Midbrain (tissue), 1 donor: Measurements from ENCODE around the gene PLCL1.

Experiments used
- DNase-seq: peaks from one replicate; lab custom pipeline; 2025; lab: John Stamatoyannopoulos, UW

The PLCL1 gene

GRCh38 chr2:197926673-197927072 lies 122.3 kb downstream of the PLCL1 start:
- no peak for DNase-seq

GRCh38 chr2:197927994-197928393 lies 123.6 kb downstream of the PLCL1 start:
- DNase-seq: no peak

- no peak for DNase-seq
These were observed 124.9 kb downstream of the PLCL1 start for GRCh38 chr2:197929008-197929885.

- no peak for DNase-seq
These were observed 125.5 kb downstream of the PLCL1 start for GRCh38 chr2:197929886-197930227.

GRCh38 chr2:197930570-197931278 lies 126.3 kb downstream of the PLCL1 start:
- no peak for DNase-seq

- no peak for DNase-seq
These were observed 127.4 kb downstream of the PLCL1 start for GRCh38 chr2:197931661-197932312.

GRCh38 chr2:197932374-197932773 lies 128.0 kb downstream of the PLCL1 start:
- no peak for DNase-seq

GRCh38 chr2:197934261-197934933 lies 130.0 kb downstream of the PLCL1 start:
- DNase-seq: no peak

GRCh38 chr2:197934934-197935289 lies 130.5 kb downstream of the PLCL1 start:
- no peak for DNase-seq

GRCh38 chr2:197937814-197938213 lies 133.4 kb downstream of the PLCL1 start:
- DNase-seq: no peak

GRCh38 chr2:197938555-197938954 lies 134.2 kb downstream of the PLCL1 start:
- DNase-seq: no peak

GRCh38 chr2:197939787-197940186 lies 135.4 kb downstream of the PLCL1 start:
- no peak for DNase-seq

- no peak for DNase-seq
These were observed 136.0 kb downstream of the PLCL1 start for GRCh38 chr2:197940382-197940781.

- DNase-seq: no peak
These were observed 137.3 kb downstream of the PLCL1 start for GRCh38 chr2:197941715-197942114.

- DNase-seq: no peak
These were observed 139.3 kb downstream of the PLCL1 start for GRCh38 chr2:197943731-197944130.

GRCh38 chr2:197944416-197945096 lies 140.2 kb downstream of the PLCL1 start:
- DNase-seq: no peak

- no peak for DNase-seq
These were observed 142.2 kb downstream of the PLCL1 start for GRCh38 chr2:197946562-197946961.

- no peak for DNase-seq
These were observed 142.9 kb downstream of the PLCL1 start for GRCh38 chr2:197947219-197947757.

- DNase-seq: no peak
These were observed 144.8 kb downstream of the PLCL1 start for GRCh38 chr2:197949224-197949623.

- no peak for DNase-seq
These were observed 145.6 kb downstream of the PLCL1 start for GRCh38 chr2:197950006-197950405.

GRCh38 chr2:197950724-197951123 lies 146.3 kb downstream of the PLCL1 start:
- DNase-seq: no peak
